DMS114 treated with DMSO at 0.1 percent for 48 hours (cell line): ENCODE measurements around the gene ST14.

Experiments used
- DNase-seq: peaks from one replicate; lab custom pipeline; 2025; ENCODE audit not compliant: unreplicated experiment; lab: John Stamatoyannopoulos, UW

The ST14 gene

GRCh38 chr11:130206141-130206540, 46.6 kb downstream of the ST14 start:
- DNase-seq: no peak

DNA sequence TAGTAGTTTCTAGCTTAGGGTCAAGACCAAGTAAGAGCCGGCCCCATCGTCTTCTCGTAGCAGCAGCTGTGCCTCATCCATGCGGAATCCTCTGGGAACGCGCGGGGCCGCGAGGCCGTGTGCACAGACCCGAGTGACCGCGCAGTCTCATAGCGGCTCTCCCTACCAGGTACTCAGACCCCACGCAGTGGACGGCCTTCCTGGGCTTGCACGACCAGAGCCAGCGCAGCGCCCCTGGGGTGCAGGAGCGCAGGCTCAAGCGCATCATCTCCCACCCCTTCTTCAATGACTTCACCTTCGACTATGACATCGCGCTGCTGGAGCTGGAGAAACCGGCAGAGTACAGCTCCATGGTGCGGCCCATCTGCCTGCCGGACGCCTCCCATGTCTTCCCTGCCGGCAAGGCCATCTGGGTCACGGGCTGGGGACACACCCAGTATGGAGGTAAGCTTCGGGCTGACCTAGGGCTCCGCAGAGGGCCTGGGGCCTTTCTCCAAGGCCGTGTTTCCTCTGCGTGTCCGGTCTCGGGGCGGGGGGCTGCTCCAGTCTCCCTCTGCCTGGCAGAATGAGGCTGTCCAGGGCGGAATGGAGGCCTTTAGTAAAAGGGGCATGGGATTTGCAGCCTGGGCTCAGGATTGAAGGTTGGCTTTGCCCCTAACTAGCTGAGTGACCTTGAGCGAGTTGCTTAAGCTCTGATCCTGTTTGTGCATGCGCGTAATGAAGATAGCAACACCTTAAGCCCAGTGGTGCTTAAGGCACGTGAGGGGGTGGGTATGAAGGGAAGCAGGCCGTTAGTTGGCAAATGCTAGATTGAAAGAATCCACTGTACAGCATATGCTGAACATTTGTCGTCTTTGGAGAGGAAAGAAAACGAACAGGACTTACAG, 48.9 kb downstream of the ST14 start:
- no peak for DNase-seq

DNA sequence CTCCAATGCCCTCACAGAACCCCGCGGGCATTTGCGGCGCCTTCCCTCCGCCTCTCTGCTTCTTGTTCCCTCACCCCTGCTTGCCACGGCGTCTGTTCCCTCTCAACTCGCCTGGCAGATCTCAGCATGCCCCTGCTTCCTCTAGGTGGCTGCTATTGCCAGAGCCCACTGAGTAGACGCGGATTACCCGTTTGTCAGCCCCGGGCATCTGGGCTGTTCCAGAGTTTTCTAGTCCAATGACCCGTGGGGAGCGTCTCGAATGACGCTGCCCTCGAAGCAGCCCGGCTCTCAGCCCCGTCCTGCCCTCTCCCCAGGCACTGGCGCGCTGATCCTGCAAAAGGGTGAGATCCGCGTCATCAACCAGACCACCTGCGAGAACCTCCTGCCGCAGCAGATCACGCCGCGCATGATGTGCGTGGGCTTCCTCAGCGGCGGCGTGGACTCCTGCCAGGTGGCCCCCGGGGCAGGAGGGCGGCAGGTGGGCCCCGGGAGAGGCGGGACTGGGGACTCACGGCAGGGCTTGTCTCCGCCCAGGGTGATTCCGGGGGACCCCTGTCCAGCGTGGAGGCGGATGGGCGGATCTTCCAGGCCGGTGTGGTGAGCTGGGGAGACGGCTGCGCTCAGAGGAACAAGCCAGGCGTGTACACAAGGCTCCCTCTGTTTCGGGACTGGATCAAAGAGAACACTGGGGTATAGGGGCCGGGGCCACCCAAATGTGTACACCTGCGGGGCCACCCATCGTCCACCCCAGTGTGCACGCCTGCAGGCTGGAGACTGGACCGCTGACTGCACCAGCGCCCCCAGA, 49.7 kb downstream of the ST14 start:
- DNase-seq: no peak

GRCh38 chr11:130209954-130210854, 50.6 kb downstream of the ST14 start:
- DNase-seq: no peak

GRCh38 chr11:130211144-130211543, 51.6 kb downstream of the ST14 start:
- DNase-seq: no peak

GRCh38 chr11:130211781-130212401, 52.3 kb downstream of the ST14 start:
- DNase-seq: no peak

GRCh38 chr11:130212431-130212961, 52.9 kb downstream of the ST14 start:
- DNase-seq: no peak

GRCh38 chr11:130213143-130213978, 53.8 kb downstream of the ST14 start:
- peak; percentile 4 for DNase-seq

DNA sequence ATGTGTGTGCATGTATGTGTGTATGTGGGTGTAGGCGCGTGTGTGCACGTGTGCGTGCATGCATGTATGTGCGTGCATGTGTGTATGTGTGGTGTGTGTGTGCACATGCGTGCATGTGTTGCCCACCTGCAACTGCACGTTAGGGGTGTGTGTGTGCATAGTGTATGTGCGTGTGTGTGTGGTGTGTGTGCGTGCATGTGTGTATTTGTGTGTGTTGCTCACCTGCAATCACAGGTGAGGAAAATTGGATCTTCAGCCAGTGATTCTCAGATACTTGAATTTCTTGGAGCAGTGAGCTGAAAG, 54.3 kb downstream of the ST14 start:
- no peak for DNase-seq

- no peak for DNase-seq
These were observed 55.4 kb downstream of the ST14 start for GRCh38 chr11:130214861-130215530.

DNA sequence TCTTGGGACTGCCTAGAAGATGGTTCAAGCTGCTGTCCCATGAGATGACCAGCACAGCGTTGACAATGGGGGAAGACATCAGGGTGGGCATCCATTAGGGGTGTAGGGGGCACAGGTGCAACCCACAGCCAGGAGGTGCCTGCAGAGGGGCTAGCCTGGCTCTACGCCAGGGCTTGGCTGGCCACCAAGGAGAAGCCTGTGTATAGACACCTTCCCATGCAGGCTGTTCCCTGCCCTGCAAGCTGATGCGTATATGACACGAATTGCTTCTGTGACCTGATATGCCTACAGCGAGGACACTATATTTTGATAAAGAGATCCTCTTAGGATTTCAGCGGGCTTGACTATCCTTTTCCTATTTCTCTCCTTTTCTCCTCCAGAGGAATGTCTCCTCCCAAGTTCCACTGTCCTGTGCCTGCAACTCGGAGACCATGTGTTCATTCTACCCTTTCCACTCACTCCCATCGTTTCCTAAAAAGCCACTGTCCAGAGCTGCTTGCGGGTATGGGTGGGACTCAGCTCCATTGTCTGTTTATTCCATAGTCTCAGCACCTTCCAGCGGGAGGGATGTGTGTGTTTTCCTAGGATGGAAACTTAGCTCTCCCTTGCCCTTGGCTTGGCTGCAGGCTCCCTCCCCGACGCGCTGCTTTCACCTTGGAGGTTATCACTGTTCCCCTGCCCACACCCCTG, 56.1 kb downstream of the ST14 start:
- no peak for DNase-seq

GRCh38 chr11:130216221-130216550, 56.6 kb downstream of the ST14 start:
- DNase-seq: no peak

GRCh38 chr11:130216591-130217132, 57.1 kb downstream of the ST14 start:
- no peak for DNase-seq

DNA sequence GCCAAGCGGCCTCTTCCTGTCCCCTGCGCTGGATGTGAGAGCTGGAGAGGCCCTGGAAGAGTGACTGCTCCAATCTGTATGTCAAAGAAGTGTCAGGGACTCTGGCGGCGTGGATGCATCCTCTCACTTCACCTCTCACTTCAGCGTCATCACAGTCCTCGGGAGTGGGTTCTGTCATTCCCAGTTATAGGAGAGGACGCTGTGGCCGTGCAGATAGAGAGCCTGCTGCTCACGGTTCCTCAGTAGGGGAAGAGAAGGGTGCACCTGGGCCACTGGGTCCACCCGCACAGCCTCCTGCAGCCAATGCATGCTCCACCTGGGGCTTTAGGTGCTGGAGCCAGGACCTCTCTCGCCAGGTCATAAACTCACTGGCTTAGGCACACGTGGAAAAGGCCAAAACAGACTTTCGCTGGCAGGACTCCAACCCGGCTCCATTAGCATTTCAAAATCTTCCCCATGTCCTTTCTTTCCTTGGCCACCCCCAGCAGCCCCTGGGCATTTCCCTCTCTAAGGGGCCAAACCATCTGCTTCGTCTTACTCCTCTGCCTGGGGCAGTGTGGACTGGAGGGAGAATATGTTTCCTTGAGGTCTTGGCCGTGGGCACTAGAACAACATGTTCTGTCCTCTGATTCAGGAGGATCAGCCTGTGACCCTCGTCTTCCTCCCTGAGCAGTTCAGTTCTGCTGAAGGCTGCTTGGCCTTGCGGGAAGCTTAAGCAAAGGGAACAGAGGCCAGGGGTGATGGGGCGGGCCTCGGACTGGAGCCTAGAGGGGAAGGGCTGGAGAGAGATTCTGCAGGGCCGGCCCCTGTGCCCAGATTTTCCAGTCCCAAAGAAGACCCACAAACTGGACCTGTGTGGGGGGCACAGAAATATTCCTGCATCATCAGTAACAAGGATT, 57.8 kb downstream of the ST14 start:
- DNase-seq: no peak

GRCh38 chr11:130218501-130219070, 59.0 kb downstream of the ST14 start:
- DNase-seq: no peak

GRCh38 chr11:130219148-130219547, 59.6 kb downstream of the ST14 start:
- DNase-seq: no peak
